Kidney epithelial cell (primary cell): ENCODE results near the gene CLMP. TPM values are rescaled to one million over a fixed set of nuclear protein-coding genes. Genes with fewer than 3 reads are reported as not detected.

Source experiments
- DNase-seq: peaks from one replicate; pipeline ENCODE4 v3.0.0-alpha.2; 2010; ENCODE audit warnings: low read depth
- H3K27me3 ChIP-seq: 2 replicates; pipeline ENCODE4 v1.6.0; 2011; ENCODE audit warnings: low read length; ENCODE audit not compliant: control insufficient read depth, insufficient read depth
- H3K36me3 ChIP-seq: 2 replicates; pipeline ENCODE4 v1.5.1; 2011; ENCODE audit warnings: low read length; ENCODE audit not compliant: control insufficient read depth, insufficient read depth
- H3K4me3 ChIP-seq: 2 replicates; pipeline ENCODE4 v1.5.1; 2011; ENCODE audit warnings: low read depth, mild to moderate bottlenecking, control low read depth, low read length
- total RNA-seq: library from RNA; depleted of rRNA; stranded (reverse); fragments of >200 nt; gene quantifications from 2 replicates; pipeline ENCODE4 v1.2.3, GENCODE V29; 2015
- TF ChIP-seq, protein P1 (sequence below): IDR thresholded peaks from 2 replicates; pipeline ENCODE4 v1.5.1; 2011; ENCODE audit warnings: mild to moderate bottlenecking, moderate library complexity, low read length, control low read depth, inconsistent platforms; ENCODE audit not compliant: insufficient read depth, poor library complexity, severe bottlenecking

CLMP gene
- total RNA-seq, result 2.9 and 6.4 TPM in 2 replicates

DNA sequence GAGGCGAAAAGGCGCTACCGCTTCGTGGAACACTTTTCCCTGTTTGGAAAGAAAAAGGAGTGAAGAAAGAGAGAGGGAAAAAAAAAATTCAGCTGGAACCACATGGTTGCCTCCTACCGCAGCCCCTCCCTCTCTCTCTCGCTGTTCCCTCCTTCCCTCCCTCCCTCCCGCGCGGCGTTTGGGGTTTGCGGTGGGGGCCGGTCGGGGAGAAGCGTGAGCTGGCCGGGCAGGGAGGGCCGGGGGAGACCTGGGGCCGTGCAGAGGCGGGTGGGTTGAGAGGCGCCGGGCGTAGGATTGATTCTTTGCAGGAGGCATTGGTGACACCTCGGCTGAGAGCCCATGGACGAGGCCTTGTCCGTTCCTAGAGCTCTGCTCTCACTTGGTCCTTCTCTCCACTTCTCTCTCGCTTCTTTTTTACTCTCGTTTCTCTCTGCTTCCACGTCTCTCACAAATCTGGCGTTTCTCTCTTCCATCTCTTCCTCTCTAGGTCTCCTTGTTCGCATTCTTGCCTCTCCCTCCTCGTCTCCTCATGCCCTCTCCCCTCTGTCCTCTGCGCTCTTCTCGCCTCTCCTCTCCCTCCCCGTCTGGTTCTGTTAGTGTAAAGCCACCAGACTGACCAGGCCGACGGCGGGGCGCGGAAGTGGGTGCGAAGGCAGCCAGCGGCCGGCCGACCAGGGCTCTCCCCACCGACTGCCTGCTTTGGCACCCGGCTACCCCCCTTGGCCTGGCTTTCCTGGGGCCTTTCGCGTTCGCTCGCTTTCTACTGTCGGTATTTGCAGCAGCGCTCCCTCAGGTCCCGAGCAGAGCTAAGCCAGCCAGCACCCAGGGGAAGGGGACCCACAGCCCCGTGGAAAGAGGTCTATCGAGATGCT is at the start of gene CLMP:
TSS of gene CLMP (minus strand) at position 61 of the 872 bp plus-strand sequence. CDS start 308 bp downstream, outside the sequence.
- Histone ChIP-seq H3K27me3 (no peaks in the 10 kb centered on the region), H3K36me3 (no peaks in the 10 kb centered on the region), H3K4me3 (peak within 1 kb of the TSS; percentile 57)
- no peak for DNase-seq
- TF ChIP-seq, protein P1, sequence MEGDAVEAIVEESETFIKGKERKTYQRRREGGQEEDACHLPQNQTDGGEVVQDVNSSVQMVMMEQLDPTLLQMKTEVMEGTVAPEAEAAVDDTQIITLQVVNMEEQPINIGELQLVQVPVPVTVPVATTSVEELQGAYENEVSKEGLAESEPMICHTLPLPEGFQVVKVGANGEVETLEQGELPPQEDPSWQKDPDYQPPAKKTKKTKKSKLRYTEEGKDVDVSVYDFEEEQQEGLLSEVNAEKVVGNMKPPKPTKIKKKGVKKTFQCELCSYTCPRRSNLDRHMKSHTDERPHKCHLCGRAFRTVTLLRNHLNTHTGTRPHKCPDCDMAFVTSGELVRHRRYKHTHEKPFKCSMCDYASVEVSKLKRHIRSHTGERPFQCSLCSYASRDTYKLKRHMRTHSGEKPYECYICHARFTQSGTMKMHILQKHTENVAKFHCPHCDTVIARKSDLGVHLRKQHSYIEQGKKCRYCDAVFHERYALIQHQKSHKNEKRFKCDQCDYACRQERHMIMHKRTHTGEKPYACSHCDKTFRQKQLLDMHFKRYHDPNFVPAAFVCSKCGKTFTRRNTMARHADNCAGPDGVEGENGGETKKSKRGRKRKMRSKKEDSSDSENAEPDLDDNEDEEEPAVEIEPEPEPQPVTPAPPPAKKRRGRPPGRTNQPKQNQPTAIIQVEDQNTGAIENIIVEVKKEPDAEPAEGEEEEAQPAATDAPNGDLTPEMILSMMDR, result no peak

DNA sequence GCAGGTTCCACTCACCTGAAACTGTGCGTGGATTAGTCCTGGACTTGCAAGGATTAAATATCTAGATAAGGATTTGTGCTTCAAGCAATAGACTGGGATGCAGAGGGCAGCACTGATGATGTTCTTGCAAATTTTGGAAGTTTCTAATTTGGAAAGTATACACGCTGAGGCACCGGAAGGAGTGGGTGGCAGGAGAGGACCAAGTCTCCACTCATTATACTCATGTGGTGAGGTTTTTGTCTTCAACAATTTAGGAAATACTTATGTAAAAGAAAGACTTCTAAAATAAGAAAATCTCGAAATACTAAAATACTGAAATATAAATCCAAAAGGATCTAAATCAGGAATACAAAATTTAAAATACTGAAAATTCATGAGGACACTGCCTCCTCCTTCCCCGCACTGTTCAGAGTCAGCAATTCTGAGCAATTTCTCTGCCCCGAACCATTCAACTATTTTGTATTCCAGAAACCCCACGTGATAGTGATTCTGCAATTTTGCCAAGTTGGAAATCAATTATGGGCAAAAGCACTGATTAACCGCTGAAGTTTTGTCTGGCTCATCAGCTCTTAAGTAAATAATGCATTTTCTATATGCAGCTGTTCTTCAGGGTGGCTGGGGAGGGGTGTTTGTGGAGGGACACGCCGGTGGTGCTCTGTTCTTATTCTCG is 47.0 kb upstream of the CLMP start:
- TF ChIP-seq, protein P1, result no peak
- H3K36me3 ChIP-seq, result no peaks in the 10 kb centered on the region
- no peak overlapping the region for H3K4me3 ChIP-seq
- no peak for DNase-seq
- no peaks in the 10 kb centered on the region for H3K27me3 ChIP-seq

DNA sequence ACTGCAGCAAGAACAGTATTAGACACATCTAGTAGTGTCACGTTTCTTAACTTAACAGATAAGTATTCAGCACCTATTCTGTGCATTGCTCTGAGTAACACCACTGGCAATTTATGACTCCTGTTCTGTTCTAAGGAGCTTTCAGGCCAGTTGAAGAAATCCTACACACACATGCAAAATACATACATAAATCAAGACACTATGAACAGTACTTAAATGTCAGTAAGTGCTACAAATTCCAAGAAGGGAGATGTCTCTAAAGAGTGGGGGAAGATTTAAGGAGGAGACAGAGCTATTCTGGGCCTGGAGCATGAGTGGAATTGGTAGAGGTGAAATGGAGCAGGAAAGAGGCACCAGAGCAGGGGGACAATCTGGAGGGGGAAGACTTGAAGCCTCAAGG is 46.2 kb upstream of the CLMP start:
- Histone ChIP-seq H3K4me3 (no peak overlapping the region), H3K36me3 (no peaks in the 10 kb centered on the region), H3K27me3 (no peaks in the 10 kb centered on the region)
- no peak for DNase-seq
- TF ChIP-seq, protein P1, result no peak

- no peak for DNase-seq
- no peaks in the 10 kb centered on the region for H3K36me3 ChIP-seq
- TF ChIP-seq, protein P1, result no peak
- no peaks in the 10 kb centered on the region for H3K27me3 ChIP-seq
- no peak overlapping the region for H3K4me3 ChIP-seq
These were observed 44.4 kb upstream of the CLMP start for GRCh38 chr11:123239191-123240150.

GRCh38 chr11:123238297-123238696 is 43.2 kb upstream of the CLMP start:
- Histone ChIP-seq H3K36me3 (no peaks in the 10 kb centered on the region), H3K27me3 (no peaks in the 10 kb centered on the region), H3K4me3 (no peak overlapping the region)
- TF ChIP-seq, protein P1, result no peak
- DNase-seq, result no peak
